ENCODE results near the gene ANKS1B. TPM values are rescaled to one million over a fixed set of nuclear protein-coding genes. Genes with fewer than 3 reads are reported as not detected.

The ANKS1B gene
- total RNA-seq, 1 donor from 2014 or later, result 0.46 TPM

- DNase-seq (ENCODE audit: low read depth), result peak; percentile 43
- no peak for TF ChIP-seq CTCF (conservative IDR thresholded peaks at IDR 0.05; ENCODE audit: low read depth, low read length)
- no peak overlapping the region for H3K4me3 ChIP-seq (ENCODE audit: low read depth, low read length)
Measured at GRCh38 chr12:99529966-99530365, 454.8 kb downstream of the ANKS1B start.

- no peak for TF ChIP-seq CTCF (conservative IDR thresholded peaks at IDR 0.05; ENCODE audit: low read depth, low read length)
- H3K4me3 ChIP-seq (ENCODE audit: low read depth, low read length), result no peak overlapping the region
- no peak for DNase-seq (ENCODE audit: low read depth)
Measured at GRCh38 chr12:99528478-99528877, 456.3 kb downstream of the ANKS1B start.

GRCh38 chr12:99523853-99524252 lies 460.9 kb downstream of the ANKS1B start:
- no peak for TF ChIP-seq CTCF (conservative IDR thresholded peaks at IDR 0.05; ENCODE audit: low read depth, low read length)
- no peak for DNase-seq (ENCODE audit: low read depth)
- H3K4me3 ChIP-seq (ENCODE audit: low read depth, low read length), result no peak overlapping the region

- TF ChIP-seq CTCF (conservative IDR thresholded peaks at IDR 0.05; ENCODE audit: low read depth, low read length), result no peak
- no peak overlapping the region for H3K4me3 ChIP-seq (ENCODE audit: low read depth, low read length)
- DNase-seq (ENCODE audit: low read depth), result no peak
Measured at GRCh38 chr12:99522456-99522855, 462.3 kb downstream of the ANKS1B start.

GRCh38 chr12:99521664-99522063 lies 463.1 kb downstream of the ANKS1B start:
- DNase-seq (ENCODE audit: low read depth), result no peak

GRCh38 chr12:99513066-99513465 lies 471.7 kb downstream of the ANKS1B start:
- DNase-seq (ENCODE audit: low read depth), result no peak
- H3K4me3 ChIP-seq (ENCODE audit: low read depth, low read length), result no peak overlapping the region
- no peak for TF ChIP-seq CTCF (conservative IDR thresholded peaks at IDR 0.05; ENCODE audit: low read depth, low read length)

More at GRCh38 chr12:99521664-99522063, 463.1 kb downstream of the ANKS1B start:
- H3K4me3 ChIP-seq (ENCODE audit: low read depth, low read length), result no peak overlapping the region
- no peak for TF ChIP-seq CTCF (conservative IDR thresholded peaks at IDR 0.05; ENCODE audit: low read depth, low read length)

GRCh38 chr12:99505805-99506204 lies 478.9 kb downstream of the ANKS1B start:
- no peak overlapping the region for H3K4me3 ChIP-seq (ENCODE audit: low read depth, low read length)
- no peak for DNase-seq (ENCODE audit: low read depth)
- no peak for TF ChIP-seq CTCF (conservative IDR thresholded peaks at IDR 0.05; ENCODE audit: low read depth, low read length)
